Measurements from ENCODE around the gene EXTL1.

The EXTL1 gene

GRCh38 chr1:25996966-25997827, 24.4 kb upstream of the EXTL1 start:
- in situ Hi-C loops (cut with MboI; ENCODE audit: low sequenced_read_pairs), result no loop called here

DNA sequence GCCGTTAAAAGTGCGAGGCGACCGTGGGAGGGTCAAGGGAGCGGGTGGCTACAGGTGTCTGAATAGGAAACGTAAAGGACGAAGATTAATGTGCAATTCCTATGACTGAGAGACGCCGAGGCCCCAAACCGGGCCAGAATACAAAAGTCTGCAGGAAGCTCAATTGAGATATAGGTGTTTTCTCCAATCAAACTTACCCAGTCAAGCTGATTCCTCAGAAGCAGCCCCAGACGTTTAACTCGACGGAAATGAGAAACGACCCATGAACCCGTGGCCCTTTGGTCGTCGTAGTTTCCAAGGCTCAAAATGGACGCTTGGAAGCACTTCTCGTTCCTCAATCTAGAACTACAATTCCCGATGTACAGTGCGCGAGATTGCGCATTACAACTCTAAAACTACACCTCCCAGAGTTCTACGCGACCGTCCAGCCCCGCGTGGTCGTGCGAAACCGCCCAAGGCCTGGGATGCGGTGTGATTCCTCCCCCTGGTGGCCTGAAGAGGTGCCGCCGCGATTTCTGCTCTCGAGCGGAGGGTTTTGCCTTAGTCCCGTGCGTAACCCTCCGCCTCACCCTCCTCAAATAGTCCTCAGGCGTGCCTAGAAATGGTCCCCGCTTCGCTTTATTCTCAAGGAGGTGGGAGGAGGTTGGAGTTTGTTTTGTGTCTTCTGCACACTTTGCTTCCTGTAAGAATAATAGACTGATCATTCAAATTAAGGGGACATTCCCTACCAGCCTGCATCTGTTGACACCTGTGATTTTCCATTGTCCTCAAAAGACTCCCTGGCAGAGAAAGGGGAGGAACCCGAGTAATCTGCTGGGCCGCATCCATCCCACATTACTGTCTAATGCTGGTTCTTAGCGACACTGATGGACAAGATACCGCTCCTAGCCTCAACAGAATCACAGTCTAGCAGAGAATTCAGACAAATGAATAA, 23.5 kb upstream of the EXTL1 start, which contains the start of gene PAFAH2:
TSS of gene PAFAH2 (minus strand) at position 236 of the 934 bp plus-strand sequence. CDS start 7,247 bp downstream, outside the sequence.
- in situ Hi-C loops (cut with MboI; ENCODE audit: low sequenced_read_pairs), result no loop called here

- in situ Hi-C loops (cut with MboI; ENCODE audit: low sequenced_read_pairs), result no loop called here
Observed at GRCh38 chr1:25999041-25999800, 22.4 kb upstream of the EXTL1 start.

DNA sequence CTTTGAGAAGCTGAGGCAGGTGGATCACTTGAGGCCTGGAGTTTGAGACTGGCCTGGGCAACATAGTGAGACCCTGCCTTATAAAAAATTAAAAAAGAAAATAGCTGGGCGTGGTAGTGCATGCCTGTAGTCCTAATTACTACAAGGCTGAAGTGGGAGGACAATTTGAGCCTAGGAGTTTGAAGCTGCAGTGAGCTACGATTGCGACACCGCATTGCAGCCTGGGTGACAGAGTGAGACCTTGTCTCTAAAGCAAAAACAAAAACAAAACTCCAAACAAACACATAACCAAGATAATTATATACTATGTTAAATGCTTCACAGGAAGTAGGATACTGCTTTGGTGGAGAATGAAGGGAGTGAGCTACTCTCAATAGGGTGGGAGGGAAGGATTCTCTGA, 18.3 kb upstream of the EXTL1 start:
- in situ Hi-C loops (cut with MboI; ENCODE audit: low sequenced_read_pairs), result no loop called here

DNA sequence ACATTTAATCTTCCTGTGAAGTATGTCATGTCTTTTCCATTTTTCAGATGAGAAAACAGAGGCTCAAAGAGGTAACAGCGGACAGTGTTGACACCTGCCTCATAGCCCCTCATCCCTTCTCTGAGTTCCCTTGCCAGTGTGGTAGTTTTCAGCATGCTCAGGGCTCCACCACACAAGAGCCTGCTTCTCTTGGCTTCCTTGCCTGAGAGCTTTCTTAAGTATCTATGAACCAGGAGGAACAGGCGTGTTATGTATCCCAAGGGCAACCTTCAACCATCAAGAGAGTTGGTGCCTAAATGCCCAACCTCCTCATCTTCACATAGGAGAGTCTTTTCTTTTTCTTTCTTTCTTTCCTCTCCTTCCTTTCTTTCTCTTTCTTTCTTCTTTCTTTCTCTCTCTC, 17.8 kb upstream of the EXTL1 start:
- in situ Hi-C loops (cut with MboI; ENCODE audit: low sequenced_read_pairs), result no loop called here

DNA sequence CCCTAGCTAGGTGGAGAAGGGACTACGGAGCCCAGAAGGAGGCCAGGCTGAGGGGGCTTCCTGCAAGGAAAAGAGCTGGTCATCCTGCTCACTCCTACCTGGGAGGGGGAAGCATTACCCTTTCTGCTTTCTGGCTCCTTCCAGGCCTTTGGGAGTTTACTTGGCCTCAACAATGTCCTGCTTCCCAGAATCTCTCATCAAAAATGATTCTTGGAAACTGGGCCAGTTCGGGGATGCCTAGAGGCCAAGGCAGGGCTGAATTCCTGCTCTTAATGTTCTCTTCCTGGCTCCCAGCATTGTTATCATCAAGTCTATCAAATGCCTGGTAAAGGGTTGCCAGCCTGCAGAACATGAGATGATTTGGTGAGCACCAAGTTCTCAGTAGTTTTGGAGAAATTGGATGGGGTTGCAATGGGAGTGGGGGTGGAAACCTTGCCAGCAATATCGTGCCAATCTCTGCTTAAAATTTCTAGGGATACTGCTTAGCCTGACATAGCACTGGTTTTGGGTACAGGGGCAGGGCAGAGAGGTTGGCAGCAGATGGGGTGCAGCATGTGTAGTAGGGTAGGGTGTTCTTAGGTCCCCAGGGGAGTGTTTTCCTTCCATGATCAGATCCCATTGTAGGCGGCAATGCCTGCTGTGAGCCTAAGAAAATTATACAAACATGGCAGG, 16.0 kb upstream of the EXTL1 start:
- in situ Hi-C loops (cut with MboI; ENCODE audit: low sequenced_read_pairs), result no loop called here

DNA sequence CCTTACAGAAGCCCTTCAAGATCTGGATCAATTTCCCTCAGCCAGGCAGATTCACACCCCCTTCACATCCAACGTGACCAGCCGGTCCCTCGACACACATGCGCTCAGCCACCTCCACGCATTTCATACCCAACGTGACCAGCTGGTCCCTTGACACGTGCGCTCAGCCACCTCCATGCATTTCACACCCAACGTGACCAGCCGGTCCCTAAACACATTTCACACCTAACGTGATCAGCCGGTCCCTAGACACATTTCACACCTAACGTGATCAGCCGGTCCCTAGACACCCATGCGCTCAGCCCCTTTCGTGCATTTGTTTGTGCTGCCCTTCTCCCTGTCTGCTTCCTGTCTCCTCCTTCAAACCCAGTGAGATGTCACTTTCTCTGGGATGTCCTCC, 14.9 kb upstream of the EXTL1 start:
- in situ Hi-C loops (cut with MboI; ENCODE audit: low sequenced_read_pairs), result no loop called here

GRCh38 chr1:26009796-26010447, 11.7 kb upstream of the EXTL1 start:
- in situ Hi-C loops (cut with MboI; ENCODE audit: low sequenced_read_pairs), result no loop called here

DNA sequence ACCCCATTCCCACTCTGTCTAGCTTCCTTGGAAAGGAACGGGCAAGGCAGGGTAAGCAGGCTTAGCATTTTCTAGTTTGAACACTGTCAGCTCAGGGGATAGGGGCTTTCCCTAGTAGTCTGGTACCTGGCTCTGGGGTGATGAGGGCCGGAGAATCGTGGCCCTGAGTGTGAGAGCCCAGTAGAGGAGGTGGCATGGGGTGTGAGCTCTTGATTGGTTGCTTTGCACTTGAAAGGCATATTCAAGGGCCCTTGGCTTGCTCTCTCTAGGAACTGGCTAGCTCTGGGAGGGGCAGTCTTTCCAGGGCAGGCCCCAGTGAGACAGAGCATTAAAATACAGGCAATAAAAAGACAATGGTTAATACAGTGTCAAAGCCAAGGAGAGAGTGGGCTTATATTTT, 10.8 kb upstream of the EXTL1 start:
- in situ Hi-C loops (cut with MboI; ENCODE audit: low sequenced_read_pairs), result no loop called here

- in situ Hi-C loops (cut with MboI; ENCODE audit: low sequenced_read_pairs), result no loop called here
Observed at GRCh38 chr1:26012864-26013263, 8.7 kb upstream of the EXTL1 start.

DNA sequence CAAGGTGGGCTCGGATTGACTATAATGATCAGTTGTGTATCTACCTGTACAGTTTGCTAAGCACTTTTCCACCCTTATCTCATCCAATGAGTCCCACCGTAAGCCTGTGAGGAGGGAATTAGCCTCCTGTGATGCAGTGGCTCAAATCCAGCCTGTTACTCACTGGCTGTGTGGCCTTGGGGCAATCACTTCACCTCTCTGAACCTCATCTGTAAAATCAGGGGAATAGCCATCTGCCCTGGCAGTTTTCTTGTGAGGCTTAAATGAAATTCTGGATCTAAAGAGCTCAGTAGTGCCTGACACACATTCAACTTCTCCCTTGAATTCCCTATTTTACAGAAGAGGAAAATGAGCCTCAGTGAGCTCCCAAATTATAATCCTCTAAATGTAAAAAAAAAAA, 7.4 kb upstream of the EXTL1 start:
- in situ Hi-C loops (cut with MboI; ENCODE audit: low sequenced_read_pairs), result no loop called here

DNA sequence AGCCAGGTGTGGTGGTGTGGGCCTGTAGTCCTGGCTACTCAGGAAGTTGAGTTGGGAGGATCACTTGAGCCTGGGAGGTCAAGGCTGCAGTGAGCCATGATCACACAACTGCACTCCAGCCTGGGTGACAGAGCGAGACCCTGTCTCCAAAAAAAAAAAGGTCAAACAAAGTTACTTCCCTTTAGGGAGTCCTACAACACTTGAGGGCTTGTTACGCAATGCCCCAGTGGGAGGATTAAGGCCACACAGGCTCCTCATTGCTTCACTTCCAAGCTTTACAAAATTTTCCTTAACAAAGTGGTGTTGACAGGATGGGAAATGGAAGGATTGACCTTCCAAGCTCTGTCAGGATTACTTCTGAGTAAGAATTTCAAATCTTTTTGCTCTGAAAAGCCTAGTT, 6.2 kb upstream of the EXTL1 start:
- in situ Hi-C loops (cut with MboI; ENCODE audit: low sequenced_read_pairs), result no loop called here

DNA sequence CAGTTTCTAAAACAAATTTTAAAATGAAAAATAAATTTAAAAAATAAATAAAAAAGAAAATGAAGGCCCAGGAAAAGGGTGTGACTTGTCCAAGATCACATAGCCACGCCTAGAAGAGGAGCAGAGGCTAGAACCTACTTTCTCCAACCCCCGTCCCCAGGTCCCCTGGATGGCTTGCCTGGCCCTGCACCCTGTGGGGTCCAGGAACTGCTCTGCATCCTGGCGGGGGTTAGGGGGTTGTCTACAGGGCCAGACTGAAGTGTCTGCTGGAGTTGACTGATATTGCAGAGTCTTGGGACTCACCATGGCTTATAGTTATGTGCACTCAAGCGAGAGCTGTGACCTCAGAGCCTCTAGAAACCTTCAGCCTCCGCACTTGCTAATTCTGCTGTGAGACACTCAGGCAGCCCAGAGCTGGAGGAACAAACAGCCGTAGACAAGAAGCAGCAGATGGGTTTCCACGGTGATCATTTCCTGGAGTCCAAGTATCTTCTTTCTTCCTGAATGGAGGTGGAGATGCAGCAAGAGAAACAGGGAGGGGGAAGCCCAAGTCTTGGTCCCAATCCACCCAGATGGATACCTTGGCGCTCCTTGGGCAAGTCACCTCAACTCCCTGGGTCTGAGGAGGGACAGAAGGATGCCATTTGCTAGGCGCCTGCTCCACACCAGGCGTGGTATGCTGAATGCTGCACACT, 5.2 kb upstream of the EXTL1 start:
- in situ Hi-C loops (cut with MboI; ENCODE audit: low sequenced_read_pairs), result no loop called here

- in situ Hi-C loops (cut with MboI; ENCODE audit: low sequenced_read_pairs), result no loop called here
Observed at GRCh38 chr1:26016953-26017545, 4.5 kb upstream of the EXTL1 start.

GRCh38 chr1:26017606-26018005, 4.0 kb upstream of the EXTL1 start:
- in situ Hi-C loops (cut with MboI; ENCODE audit: low sequenced_read_pairs), result no loop called here

DNA sequence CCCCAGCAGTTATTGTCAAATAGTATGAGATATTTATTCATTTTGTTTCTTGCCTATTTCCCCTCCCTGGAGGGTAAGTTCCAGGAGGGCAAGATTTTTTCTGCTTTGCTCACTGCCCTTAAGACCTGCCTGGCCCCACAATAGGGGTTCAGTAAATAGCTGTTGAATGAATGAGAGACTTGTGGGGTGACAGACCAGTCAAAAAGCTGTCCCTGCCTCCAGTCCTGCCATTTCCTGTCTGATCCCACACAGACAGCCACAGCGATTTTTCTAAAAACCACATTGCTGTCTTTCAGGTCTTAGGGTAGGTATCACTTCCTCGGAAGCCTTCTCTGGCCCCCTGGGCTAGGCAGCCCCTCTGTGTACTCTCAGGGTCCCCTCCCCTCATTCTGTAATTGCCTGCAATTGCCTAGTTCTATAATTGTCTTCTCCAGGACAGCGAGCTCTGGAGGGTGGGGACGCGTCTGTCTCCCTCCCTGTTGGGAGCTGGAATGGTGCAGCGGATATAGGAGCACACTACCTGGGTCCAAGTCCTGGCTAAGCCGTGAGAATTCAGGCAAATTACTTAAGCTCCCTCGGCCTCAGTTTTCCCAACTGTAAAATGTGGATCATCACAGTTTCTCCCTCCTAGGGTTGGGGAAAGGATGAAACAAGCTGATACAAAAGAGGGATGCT, 1.8 kb upstream of the EXTL1 start:
- in situ Hi-C loops (cut with MboI; ENCODE audit: low sequenced_read_pairs), result no loop called here

- in situ Hi-C loops (cut with MboI; ENCODE audit: low sequenced_read_pairs), result no loop called here
Observed at GRCh38 chr1:26020330-26020768, 1.2 kb upstream of the EXTL1 start.

GRCh38 chr1:26020941-26021646, 481 bp upstream of the EXTL1 start:
- in situ Hi-C loops (cut with MboI; ENCODE audit: low sequenced_read_pairs), result no loop called here

Data from hTERT RPE-1 (cell line).